Measurements from ENCODE around the gene PPP6R1.
"Not testable (repeated sequence)": the region's sequence is repeated elsewhere in the genome, so short reads cannot be mapped to it uniquely, and the experiment has no call there.

The PPP6R1 gene

GRCh38 chr19:55241935-55242464, 16.8 kb downstream of the PPP6R1 start:
- DNase-seq, result no peak

GRCh38 chr19:55241143-55241934, 17.5 kb downstream of the PPP6R1 start:
- no peak for DNase-seq

GRCh38 chr19:55240713-55241020, 18.1 kb downstream of the PPP6R1 start:
- no peak for DNase-seq

GRCh38 chr19:55239004-55239403, 19.8 kb downstream of the PPP6R1 start:
- no peak for DNase-seq

GRCh38 chr19:55238030-55238429, 20.8 kb downstream of the PPP6R1 start:
- no peak for DNase-seq

- no peak for DNase-seq
Measured at GRCh38 chr19:55232986-55233385, 25.8 kb downstream of the PPP6R1 start.

GRCh38 chr19:55232286-55232602, 26.6 kb downstream of the PPP6R1 start:
- no peak for DNase-seq

GRCh38 chr19:55231391-55232285, 27.2 kb downstream of the PPP6R1 start:
- DNase-seq, result no peak

GRCh38 chr19:55230780-55231179, 28.0 kb downstream of the PPP6R1 start:
- DNase-seq, result no peak

- no peak for DNase-seq
Measured at GRCh38 chr19:55230329-55230728, 28.5 kb downstream of the PPP6R1 start.

- no peak for DNase-seq
Measured at GRCh38 chr19:55229789-55230182, 29.0 kb downstream of the PPP6R1 start.

- no peak for DNase-seq
Measured at GRCh38 chr19:55229145-55229788, 29.6 kb downstream of the PPP6R1 start.

- peak; percentile 97 for DNase-seq
Measured at GRCh38 chr19:55228403-55229031, 30.3 kb downstream of the PPP6R1 start, which contains the start of gene TMEM86B. Gene TMEM86B, minus strand, starts transcription at chr19:55228763. Its CDS starts 22 bp downstream, at chr19:55228741.

- no peak for DNase-seq
Measured at GRCh38 chr19:55228015-55228391, 30.8 kb downstream of the PPP6R1 start.

GRCh38 chr19:55227241-55228014, 31.4 kb downstream of the PPP6R1 start:
- no peak for DNase-seq

- no peak for DNase-seq
Measured at GRCh38 chr19:55226788-55227187, 32.0 kb downstream of the PPP6R1 start.

- no peak for DNase-seq
Measured at GRCh38 chr19:55226273-55226672, 32.5 kb downstream of the PPP6R1 start.

- DNase-seq, result peak; percentile 32
Measured at GRCh38 chr19:55225415-55225958, 33.3 kb downstream of the PPP6R1 start.

- not testable (repeated sequence) for DNase-seq
Measured at GRCh38 chr19:55224679-55225414, 34.0 kb downstream of the PPP6R1 start.

- DNase-seq, result no peak
Measured at GRCh38 chr19:55224038-55224665, 34.7 kb downstream of the PPP6R1 start.
